Fibroblast of skin of scalp (primary cell): Measurements from ENCODE around the gene BRD3OS.
"Not testable (repeated sequence)": the region's sequence is repeated elsewhere in the genome, so short reads cannot be mapped to it uniquely, and the experiment has no call there.

Experiments used
- DNase-seq: peaks from one replicate; pipeline ENCODE4 v3.0.0-alpha.2; 2013

The BRD3OS gene

DNA sequence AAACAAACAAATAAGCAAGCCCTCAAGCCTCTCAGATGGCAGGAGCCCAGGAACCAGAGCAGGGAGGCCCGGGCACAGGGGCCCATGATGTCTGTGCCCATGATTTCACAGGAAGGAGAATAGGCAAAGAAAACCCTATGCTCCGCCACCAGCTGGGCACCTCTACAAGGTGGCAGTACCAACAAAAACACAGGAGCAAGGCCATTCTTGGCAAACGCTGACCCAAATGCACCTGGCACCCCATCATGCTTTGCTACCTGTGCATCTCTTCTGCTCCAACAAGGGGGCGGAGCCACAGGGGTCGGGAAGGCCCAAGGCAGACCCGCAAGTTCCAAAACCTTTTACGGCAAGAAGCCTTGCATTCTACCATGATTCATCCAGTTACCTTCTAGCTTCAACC lies 39.4 kb downstream of the BRD3OS start:
- no peak for DNase-seq

DNA sequence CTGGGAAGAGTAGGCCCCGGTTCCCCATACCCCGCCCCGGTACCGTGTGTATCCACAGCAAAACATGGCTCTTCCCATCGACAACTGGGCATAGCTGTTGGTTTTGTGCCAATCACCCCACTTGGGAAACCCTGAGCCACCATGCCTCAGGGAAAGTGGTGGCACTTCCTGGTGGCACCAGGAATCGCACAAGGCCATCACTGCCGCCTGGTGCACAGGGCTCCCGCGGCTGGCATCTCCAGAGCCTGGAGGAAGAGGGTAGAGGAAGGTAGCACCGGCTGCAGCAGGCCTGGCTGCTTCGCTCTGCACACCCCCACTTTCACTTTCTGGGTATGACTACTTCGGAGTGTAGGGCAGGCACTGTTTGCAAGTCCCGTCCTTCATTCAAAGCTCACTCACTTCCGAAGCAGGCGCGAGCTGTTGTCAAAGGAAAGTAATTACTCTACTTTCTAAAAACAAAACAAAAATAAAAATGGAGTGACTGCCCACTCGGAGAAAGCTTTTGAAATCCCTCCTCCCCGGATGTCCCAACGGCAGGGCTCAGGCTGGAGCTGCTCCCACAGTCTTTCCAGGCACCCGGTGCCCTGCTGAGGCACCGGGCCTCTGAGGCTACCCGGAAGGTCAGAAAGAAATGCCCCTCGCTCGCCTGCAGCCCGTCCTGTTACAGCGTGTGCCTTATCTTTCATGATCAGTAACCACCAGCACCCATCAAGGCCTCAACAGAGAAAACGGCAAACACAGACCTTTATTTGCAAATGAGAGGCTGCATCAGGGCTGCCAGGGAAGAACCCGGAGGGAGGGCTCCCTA lies 40.5 kb downstream of the BRD3OS start:
- DNase-seq = peak; percentile 30

DNA sequence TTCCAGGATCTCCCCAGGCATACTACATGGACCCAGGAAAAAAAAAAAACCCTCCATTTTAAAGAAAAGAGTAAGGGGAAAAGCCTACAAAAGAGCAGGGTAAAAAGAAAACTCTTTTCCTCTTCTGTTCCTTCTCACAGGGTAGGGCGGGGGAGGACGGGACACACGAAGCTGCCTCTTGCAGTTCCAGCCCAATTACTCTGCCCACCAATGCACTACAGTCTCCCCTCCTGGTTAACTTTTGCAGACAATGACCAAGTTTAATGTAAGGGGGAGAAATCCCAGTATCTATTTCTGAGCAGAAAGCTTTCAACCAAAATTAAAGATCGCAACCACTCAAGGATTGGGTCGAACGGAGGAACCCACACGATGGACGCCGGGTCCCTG lies 41.2 kb downstream of the BRD3OS start:
- peak; percentile 25 for DNase-seq

DNA sequence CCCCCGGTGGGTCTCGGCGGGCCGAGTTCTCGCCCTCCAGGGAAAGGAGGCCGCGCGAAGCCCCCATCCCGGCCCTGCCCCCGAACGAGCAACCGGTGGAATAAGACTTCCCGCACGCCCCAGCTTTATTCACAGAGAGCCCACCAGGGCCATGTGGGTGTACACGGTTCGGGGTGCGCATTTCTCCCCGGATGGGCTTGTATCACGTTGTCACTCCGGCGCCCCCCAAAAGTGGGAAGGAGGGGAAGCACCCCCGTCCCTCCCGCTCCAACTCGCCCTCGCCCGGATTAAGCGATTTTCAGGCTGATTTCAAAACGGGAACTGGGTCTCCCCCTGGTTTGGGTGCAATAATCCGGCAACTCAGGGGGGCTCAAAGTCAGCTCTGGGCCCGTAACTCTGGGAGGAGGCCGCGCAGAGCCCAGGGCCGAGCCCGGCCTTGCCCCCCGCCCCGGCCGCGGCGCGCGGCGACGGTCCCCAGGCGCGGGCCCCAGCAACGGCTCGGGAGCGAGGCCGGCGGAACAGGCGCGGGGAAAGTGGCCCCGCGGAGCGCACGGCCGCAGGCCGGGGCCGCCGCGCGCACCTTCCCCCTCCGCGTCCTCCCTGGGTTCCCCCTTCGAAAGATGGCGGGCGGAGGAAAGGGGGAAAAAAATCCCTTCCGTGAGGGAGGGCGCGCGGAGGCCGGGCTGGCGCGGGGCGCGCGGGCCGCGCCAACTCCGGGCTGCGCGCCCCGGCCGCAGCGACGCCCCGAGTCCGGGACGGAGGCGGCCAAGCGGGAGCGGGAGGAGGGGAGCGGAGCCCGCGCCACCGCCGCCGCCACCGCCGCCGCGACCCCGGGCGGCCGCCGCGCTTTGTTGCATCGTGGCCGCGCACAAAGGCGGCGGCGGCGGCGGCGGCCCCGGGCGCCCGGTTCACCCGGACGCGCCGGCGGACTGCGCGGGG lies 41.9 kb downstream of the BRD3OS start:
- peak; percentile 38 for DNase-seq

GRCh38 chr9:134067904-134068743 lies 42.8 kb downstream of the BRD3OS start, which contains the start of gene BRD3:
TSS of gene BRD3 (minus strand) at chr9:134068026. CDS start at chr9:134053477, 14,549 bp downstream.
- DNase-seq = peak; percentile 93

DNA sequence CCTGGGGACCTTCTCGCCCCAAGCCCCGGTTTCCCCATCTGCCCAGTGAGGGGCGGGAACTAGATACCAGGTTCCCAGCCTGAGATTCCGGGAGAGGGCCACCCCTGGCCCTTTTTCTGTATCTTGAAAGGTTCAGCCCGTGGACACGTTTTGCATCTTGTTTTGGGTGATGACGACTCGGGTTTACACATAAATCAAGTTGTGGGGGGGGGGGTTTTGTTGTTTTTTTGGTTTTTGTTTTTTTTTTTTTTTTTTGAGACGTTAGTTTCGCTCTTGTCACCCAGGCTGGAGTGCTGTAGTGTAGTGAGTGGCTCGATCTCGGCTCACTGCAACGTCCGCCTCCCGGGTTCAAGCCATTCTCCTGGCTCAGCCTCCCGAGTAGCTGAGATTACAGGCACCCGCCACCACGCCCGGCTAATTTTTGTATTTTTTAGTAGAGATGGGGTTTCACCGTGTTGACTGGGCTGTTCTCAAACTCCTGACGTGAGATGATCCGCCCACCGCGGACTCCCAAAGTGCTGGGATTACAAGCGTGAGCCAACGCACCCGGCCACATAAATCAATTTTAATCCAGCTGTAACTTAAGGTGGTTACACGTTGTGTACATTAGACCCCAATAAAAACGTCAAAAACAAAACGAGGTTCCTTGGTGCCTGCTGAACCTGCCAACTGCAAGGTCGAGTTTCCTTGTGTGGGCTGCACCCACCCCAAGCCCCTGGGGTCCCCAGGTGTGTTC lies 43.6 kb downstream of the BRD3OS start:
- no peak for DNase-seq

- no peak for DNase-seq
These were observed 44.5 kb downstream of the BRD3OS start for GRCh38 chr9:134069480-134070399.

DNA sequence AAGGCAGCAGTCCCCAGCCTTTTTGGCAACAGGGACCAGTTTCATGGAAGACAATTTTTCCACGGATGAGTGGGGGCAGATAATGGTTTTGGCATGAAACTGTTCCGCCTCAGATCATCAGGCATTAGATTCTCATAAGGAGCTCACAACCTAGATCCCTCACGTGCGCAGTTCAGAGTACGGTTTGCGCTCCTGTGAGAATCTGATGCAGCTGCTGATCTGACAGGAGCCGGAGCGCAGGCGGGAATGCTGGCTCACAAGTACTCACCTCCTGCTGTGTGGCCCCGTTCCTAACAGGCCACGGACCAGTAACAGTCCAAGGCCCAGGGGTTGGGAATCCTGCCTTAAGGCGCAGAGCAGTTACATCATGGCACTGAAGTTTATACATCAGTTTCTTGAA lies 45.9 kb downstream of the BRD3OS start:
- DNase-seq = no peak

DNA sequence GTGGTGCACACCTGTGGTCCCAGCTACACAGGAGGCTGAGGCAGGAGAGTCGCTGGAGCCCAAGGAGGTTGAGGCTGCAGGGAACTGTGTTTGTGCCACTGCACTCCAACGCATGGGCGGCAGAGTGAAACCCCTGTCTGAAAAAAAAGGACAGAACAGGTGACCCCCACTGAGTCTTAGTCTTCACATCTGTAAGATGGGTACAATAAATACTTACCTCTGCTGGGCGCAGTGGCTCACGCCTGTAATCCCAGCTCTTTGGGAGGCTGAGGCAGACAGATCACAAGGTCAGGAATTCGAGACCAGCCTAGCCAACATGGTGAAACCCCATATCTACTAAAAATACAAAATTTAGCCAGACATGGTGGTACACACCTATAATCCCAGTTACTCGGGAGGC lies 47.4 kb downstream of the BRD3OS start:
- not testable (repeated sequence) for DNase-seq

DNA sequence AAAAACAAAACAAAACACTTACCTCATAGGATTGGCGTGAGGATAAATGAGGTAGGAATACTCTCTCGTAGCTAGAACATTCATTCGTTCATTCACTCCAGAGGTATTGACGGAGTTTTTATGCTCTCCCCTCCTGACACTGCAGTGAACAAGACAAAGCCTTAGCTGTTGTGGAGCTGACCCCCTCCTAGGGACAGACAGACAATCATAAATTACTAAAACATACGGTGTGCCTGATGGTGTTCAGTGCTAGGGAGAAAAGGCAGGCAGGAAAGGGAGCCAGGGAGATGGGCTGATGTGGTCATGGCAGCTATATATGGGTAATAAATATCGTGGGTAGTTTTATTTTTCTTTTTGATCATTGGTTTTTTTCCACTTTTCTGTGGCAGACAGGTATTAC lies 48.2 kb downstream of the BRD3OS start:
- DNase-seq = no peak

DNA sequence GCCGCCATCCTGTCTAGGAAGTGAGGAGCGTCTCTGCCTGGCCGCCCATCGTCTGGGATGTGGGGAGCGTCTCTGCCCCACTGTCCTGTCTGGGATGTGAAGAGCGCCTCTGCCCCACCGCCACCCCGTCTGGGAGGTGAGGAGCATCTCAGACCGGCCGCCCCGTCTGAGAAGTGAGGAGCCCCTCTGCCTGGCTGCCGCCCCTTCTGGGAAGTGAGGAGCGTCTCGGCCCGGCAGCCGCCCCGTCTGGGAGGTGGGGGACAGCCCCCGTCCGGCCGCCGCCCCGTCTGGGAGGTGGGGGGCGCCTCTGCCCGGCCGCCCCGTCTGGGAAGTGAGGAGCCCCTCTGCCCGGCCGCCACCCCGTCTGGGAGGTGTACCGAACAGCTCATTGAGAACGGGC lies 50.4 kb downstream of the BRD3OS start:
- DNase-seq = not testable (repeated sequence)

DNA sequence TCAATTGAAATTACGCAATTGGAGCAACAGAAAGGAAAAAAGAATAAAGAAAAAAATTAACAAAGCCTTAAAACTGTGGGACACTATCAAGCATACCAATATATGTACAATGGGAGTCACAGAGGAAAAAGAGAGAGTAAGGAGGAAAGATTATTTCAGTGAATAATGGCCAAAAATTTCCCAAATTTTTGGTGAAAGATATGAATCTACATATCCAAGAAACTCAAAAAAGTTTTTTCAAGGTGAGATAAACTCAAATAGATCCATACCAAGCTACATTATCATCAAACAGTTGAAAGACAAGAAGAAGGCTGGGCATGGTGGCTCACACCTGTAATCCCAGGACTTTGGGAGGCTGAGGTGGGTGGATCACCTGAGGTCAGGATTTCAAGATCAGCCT lies 51.4 kb downstream of the BRD3OS start:
- no peak for DNase-seq
